K562 (cell line): ENCODE results near the gene HADHA. TPM values are rescaled to one million over a fixed set of nuclear protein-coding genes. Genes with fewer than 3 reads are reported as not detected.

Experiments used
- ARHGAP35 ChIP-seq: fragments of 450-650 bp; IDR thresholded peaks from 2 replicates; pipeline ENCODE4 v1.6.1; 2018; ENCODE audit not compliant: partially characterized antibody
- ATF1 ChIP-seq, 2 experiments: fragments of 450-650 bp in 1 of 2; IDR thresholded peaks; 2 replicates each; pipeline ENCODE4 v1.6.1; 2016; ENCODE audit warnings: missing compliant biosample characterization in 1 of 2, missing genetic modification characterization in 1 of 2
- ATF7 ChIP-seq: fragments of 450-650 bp; IDR thresholded peaks from 2 replicates; pipeline ENCODE4 v1.7.1; 2014; ENCODE audit warnings: mild to moderate bottlenecking, moderate library complexity
- BRCA1 ChIP-seq, 2 experiments: fragments of 450-650 bp in 1 of 2; sonication (generic) in 1 of 2; formaldehyde crosslinking in 1 of 2; IDR thresholded peaks; 2 replicates each; pipeline versions ENCODE4 v1.5.0 to v1.6.1; 2017 to 2020; ENCODE audit warnings: mild to moderate bottlenecking in 1 of 2, missing genetic modification reagents in 1 of 2
- CHD2 ChIP-seq: IDR thresholded peaks from 2 replicates; pipeline ENCODE4 v1.6.1; 2011; ENCODE audit warnings: low read depth, low read length
- ESRRA ChIP-seq: fragments of 450-650 bp; IDR thresholded peaks from 2 replicates; pipeline ENCODE4 v1.6.1; 2014; ENCODE audit warnings: low read depth, mild to moderate bottlenecking, moderate library complexity, borderline replicate concordance
- FOXA1 ChIP-seq: fragments of 450-650 bp; IDR thresholded peaks from 2 replicates; pipeline ENCODE4 v1.6.1; 2016; ENCODE audit warnings: mild to moderate bottlenecking, borderline replicate concordance
- FOXK1 ChIP-seq: sonication (generic); formaldehyde crosslinking; IDR thresholded peaks from 2 replicates; pipeline ENCODE4 v1.8.0; 2022; ENCODE audit warnings: missing genetic modification reagents, mild to moderate bottlenecking, borderline replicate concordance
- GTF2E2 ChIP-seq: fragments of 200-800 bp; sonication (Bioruptor generic); IDR thresholded peaks from 2 replicates; pipeline ENCODE4 v1.6.1; 2016; ENCODE audit warnings: missing genetic modification characterization, missing compliant biosample characterization
- HNRNPH1 ChIP-seq: fragments of 200-400 bp; formaldehyde crosslinking; optimal IDR thresholded peaks from 2 replicates; pipeline ENCODE3; 2017; ENCODE audit warnings: low read depth, mild to moderate bottlenecking, low read length, moderate library complexity
- NONO ChIP-seq, 2 experiments: fragments of 200-400 bp in 1 of 2; fragments of 450-650 bp in 1 of 2; formaldehyde crosslinking in 1 of 2; IDR thresholded peaks; 2 replicates each; pipeline ENCODE4 v1.6.1; 2017; ENCODE audit warnings: low read depth in 2 of 2, mild to moderate bottlenecking in 2 of 2, moderate library complexity in 2 of 2, low read length in 1 of 2
- PCBP1 ChIP-seq: fragments of 200-400 bp; formaldehyde crosslinking; IDR thresholded peaks from 2 replicates; pipeline ENCODE4 v1.6.1; 2018; ENCODE audit warnings: mild to moderate bottlenecking, low read depth, low read length; ENCODE audit not compliant: poor library complexity, severe bottlenecking
- RAD21 ChIP-seq, 2 experiments: fragments of 250-450 bp in 1 of 2; fragments of 450-650 bp in 1 of 2; sonication (Bioruptor Pico) in 1 of 2; formaldehyde crosslinking in 1 of 2; IDR thresholded peaks in 1 of 2; conservative IDR thresholded peaks in 1 of 2; 2 replicates each; pipeline versions ENCODE4 v1.4.0 to v1.8.0; 2020 to 2022; ENCODE audit warnings: mild to moderate bottlenecking in 2 of 2, moderate library complexity in 1 of 2
- RBM22 ChIP-seq: fragments of 200-400 bp; formaldehyde crosslinking; IDR thresholded peaks from 2 replicates; pipeline ENCODE4 v1.6.1; 2018; ENCODE audit warnings: low read length, low read depth; ENCODE audit not compliant: poor library complexity, severe bottlenecking
- SMARCC2 ChIP-seq: fragments of 450-650 bp; IDR thresholded peaks from 2 replicates; pipeline ENCODE4 v1.6.1; 2017; ENCODE audit warnings: antibody characterized with exemption, moderate library complexity, mild to moderate bottlenecking, low read depth
- SRSF1 ChIP-seq: fragments of 200-400 bp; formaldehyde crosslinking; IDR thresholded peaks from 2 replicates; pipeline ENCODE4 v1.6.1; 2017; ENCODE audit warnings: mild to moderate bottlenecking, low read depth, low read length, moderate library complexity
- TAF15 ChIP-seq: fragments of 200-400 bp; formaldehyde crosslinking; IDR thresholded peaks from 2 replicates; pipeline ENCODE4 v1.6.1; 2017; ENCODE audit warnings: mild to moderate bottlenecking, low read depth, low read length, moderate library complexity
- TFAM ChIP-seq: fragments of 250-450 bp; sonication (Bioruptor Pico); conservative IDR thresholded peaks from 2 replicates; pipeline ENCODE4 v1.5.0; 2021; ENCODE audit warnings: mild to moderate bottlenecking, moderate library complexity
- TRIM24 ChIP-seq, 2 experiments: fragments of 450-650 bp; IDR thresholded peaks; 2 replicates each; pipeline ENCODE4 v1.6.1; 2016
- ZNF23 ChIP-seq: fragments of 250-450 bp; sonication (Bioruptor Pico); IDR thresholded peaks from 2 replicates; pipeline ENCODE4 v1.4.0; 2020; ENCODE audit warnings: mild to moderate bottlenecking
- ZNF3 ChIP-seq: fragments of 250-450 bp; sonication (Bioruptor Pico); IDR thresholded peaks from 2 replicates; pipeline ENCODE4 v1.5.0; 2021; ENCODE audit warnings: mild to moderate bottlenecking, moderate library complexity
- ZNF57 ChIP-seq: fragments of 450-650 bp; formaldehyde crosslinking; IDR thresholded peaks from 2 replicates; pipeline ENCODE4 v1.4.0; 2020; ENCODE audit warnings: mild to moderate bottlenecking, moderate library complexity
- ZNF695 ChIP-seq: fragments of 450-650 bp; formaldehyde crosslinking; IDR thresholded peaks from 2 replicates; pipeline ENCODE4 v1.4.0; 2020; ENCODE audit warnings: mild to moderate bottlenecking, moderate library complexity
- ZSCAN29 ChIP-seq: fragments of 450-650 bp; IDR thresholded peaks from 2 replicates; pipeline ENCODE4 v1.6.1; 2017
- polyA plus RNA-seq, 8 experiments: library from polyadenylated mRNA; depleted of rRNA in 4 of 8; stranded (reverse) in 5 of 8; unstranded in 3 of 8; fragments of >200 nt; fragmentation: Nextera tagmentation in 2 of 8; fragmentation: Illumina TruSeq in 1 of 8; extraction: Ambion mirVana in 2 of 8; extraction: Trizol in 1 of 8; gene quantifications; 2 replicates each; pipeline versions ENCODE4 v1.2.1 to v1.2.3, GENCODE V29; 2011 to 2014; ENCODE audit warnings: inconsistent platforms in 1 of 8, missing spikeins in 1 of 8
- total RNA-seq, 7 experiments: library from RNA; depleted of rRNA in 6 of 7; stranded (reverse); fragments of >200 nt in 6 of 7; fragmentation: Illumina TruSeq in 2 of 7; extraction: Trizol in 2 of 7; gene quantifications; 2 replicates each; pipeline versions ENCODE4 v1.2.1 to v1.2.3, GENCODE V29; 2011 to 2021; ENCODE audit warnings: low replicate concordance in 1 of 7
- TF ChIP-seq, protein P1 (sequence below): fragments of 150-350 bp; IDR thresholded peaks from 2 replicates; pipeline ENCODE4 v1.6.1; 2014; ENCODE audit warnings: low read depth, mild to moderate bottlenecking, low read length, borderline replicate concordance
- TF ChIP-seq, protein P2 (sequence below): fragments of 250-450 bp; sonication (Bioruptor Pico); IDR thresholded peaks from 2 replicates; pipeline ENCODE4 v1.5.0; 2022; ENCODE audit warnings: mild to moderate bottlenecking

HADHA gene
- total and polyA plus RNA-seq, 9 of the 15 experiments (the other 6 are each of a cell fraction or from before 2014, with no cell fraction given) = 145 to 326 (median 202) TPM

DNA sequence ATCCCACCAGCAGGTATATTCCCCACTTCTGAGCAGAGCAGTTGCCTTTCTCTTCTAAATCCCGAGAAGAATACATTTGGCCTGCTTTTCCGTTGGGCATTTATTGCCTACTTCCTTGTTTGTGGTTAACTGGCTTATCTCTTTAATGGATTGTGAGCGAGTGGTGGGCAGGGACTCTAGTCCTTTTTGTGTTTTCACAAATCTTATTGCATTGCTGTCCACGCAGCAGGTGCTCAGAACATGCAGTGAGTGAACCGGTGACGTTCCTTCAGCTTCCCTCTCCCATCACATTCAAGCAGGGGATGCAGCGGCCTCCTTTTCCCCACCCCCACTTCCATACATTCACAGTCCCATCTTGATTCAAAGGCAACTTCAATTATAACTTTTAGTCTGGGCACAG is 100.4 kb downstream of the HADHA start (continued):
- TF ChIP-seq, protein P1, sequence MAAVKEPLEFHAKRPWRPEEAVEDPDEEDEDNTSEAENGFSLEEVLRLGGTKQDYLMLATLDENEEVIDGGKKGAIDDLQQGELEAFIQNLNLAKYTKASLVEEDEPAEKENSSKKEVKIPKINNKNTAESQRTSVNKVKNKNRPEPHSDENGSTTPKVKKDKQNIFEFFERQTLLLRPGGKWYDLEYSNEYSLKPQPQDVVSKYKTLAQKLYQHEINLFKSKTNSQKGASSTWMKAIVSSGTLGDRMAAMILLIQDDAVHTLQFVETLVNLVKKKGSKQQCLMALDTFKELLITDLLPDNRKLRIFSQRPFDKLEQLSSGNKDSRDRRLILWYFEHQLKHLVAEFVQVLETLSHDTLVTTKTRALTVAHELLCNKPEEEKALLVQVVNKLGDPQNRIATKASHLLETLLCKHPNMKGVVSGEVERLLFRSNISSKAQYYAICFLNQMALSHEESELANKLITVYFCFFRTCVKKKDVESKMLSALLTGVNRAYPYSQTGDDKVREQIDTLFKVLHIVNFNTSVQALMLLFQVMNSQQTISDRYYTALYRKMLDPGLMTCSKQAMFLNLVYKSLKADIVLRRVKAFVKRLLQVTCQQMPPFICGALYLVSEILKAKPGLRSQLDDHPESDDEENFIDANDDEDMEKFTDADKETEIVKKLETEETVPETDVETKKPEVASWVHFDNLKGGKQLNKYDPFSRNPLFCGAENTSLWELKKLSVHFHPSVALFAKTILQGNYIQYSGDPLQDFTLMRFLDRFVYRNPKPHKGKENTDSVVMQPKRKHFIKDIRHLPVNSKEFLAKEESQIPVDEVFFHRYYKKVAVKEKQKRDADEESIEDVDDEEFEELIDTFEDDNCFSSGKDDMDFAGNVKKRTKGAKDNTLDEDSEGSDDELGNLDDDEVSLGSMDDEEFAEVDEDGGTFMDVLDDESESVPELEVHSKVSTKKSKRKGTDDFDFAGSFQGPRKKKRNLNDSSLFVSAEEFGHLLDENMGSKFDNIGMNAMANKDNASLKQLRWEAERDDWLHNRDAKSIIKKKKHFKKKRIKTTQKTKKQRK = no peak
- TF ChIP-seq ATF1 (CRISPR knock-in tag; IDR thresholded peaks at IDR 0.05) = no peak
- no peak for TF ChIP-seq ATF1 (tag; IDR thresholded peaks at IDR 0.05)
- TF ChIP-seq CHD2 = no peak
- no peak for TF ChIP-seq FOXA1
- no peak for TF ChIP-seq ZNF23 (CRISPR knock-in tag)
- no peak for TF ChIP-seq FOXK1 (CRISPR knock-in tag)
- TF ChIP-seq PCBP1 = no peak
- TF ChIP-seq, protein P2, sequence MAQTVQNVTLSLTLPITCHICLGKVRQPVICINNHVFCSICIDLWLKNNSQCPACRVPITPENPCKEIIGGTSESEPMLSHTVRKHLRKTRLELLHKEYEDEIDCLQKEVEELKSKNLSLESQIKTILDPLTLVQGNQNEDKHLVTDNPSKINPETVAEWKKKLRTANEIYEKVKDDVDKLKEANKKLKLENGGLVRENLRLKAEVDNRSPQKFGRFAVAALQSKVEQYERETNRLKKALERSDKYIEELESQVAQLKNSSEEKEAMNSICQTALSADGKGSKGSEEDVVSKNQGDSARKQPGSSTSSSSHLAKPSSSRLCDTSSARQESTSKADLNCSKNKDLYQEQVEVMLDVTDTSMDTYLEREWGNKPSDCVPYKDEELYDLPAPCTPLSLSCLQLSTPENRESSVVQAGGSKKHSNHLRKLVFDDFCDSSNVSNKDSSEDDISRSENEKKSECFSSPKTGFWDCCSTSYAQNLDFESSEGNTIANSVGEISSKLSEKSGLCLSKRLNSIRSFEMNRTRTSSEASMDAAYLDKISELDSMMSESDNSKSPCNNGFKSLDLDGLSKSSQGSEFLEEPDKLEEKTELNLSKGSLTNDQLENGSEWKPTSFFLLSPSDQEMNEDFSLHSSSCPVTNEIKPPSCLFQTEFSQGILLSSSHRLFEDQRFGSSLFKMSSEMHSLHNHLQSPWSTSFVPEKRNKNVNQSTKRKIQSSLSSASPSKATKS (CRISPR knock-in tag) = no peak
- no peak for TF ChIP-seq TFAM (CRISPR knock-in tag)
- no peak for TF ChIP-seq ATF7
- TF ChIP-seq HNRNPH1 = no peak
- TF ChIP-seq ZSCAN29 = no peak
- no peak for TF ChIP-seq ARHGAP35
- no peak for TF ChIP-seq SRSF1
- TF ChIP-seq BRCA1 (IDR thresholded peaks at IDR 0.05) = no peak
- no peak for TF ChIP-seq BRCA1 (CRISPR knock-in tag; IDR thresholded peaks at IDR 0.05)
- TF ChIP-seq TAF15 = no peak
- no peak for TF ChIP-seq ZNF695 (CRISPR knock-in tag)
- no peak for TF ChIP-seq ZNF57 (CRISPR knock-in tag)
- TF ChIP-seq SMARCC2 = no peak
- TF ChIP-seq TRIM24 (IDR thresholded peaks at IDR 0.05) = no peak
- TF ChIP-seq RBM22 = no peak
- TF ChIP-seq NONO (IDR thresholded peaks at IDR 0.05; ENCODE audit: low read depth in 2 of 2, low read length in 1 of 2) = no peak
- no peak for TF ChIP-seq GTF2E2 (tag)
- TF ChIP-seq ZNF3 (CRISPR knock-in tag) = no peak
- TF ChIP-seq RAD21 (CRISPR knock-in tag; conservative IDR thresholded peaks at IDR 0.05 in 1 of 2, IDR thresholded peaks at IDR 0.05 in 1 of 2) = 0 out of 4 replicates have a peak, but pooled peaks of 1 of the 2 experiments have one; percentile 16
- peak; percentile 63; the same call in 1 of the 2 replicates for TF ChIP-seq ESRRA
